RPMI8226 (cell line): ENCODE measurements around the gene IGFLR1.
"Not testable (repeated sequence)": the region's sequence is repeated elsewhere in the genome, so short reads cannot be mapped to it uniquely, and the experiment has no call there.

Source experiments
- DNase-seq: peaks from one replicate; pipeline ENCODE4 v3.0.0-alpha.2; 2015

Gene IGFLR1

GRCh38 chr19:35739275-35740107 lies 2.8 kb downstream of the IGFLR1 start:
- DNase-seq: no peak

- DNase-seq: no peak
These were observed 3.4 kb downstream of the IGFLR1 start for GRCh38 chr19:35738887-35739229.

- no peak for DNase-seq
These were observed 4.0 kb downstream of the IGFLR1 start for GRCh38 chr19:35738021-35738886.

- no peak for DNase-seq
These were observed 5.1 kb downstream of the IGFLR1 start for GRCh38 chr19:35736913-35737886.

GRCh38 chr19:35734889-35735288 lies 7.4 kb downstream of the IGFLR1 start:
- DNase-seq: no peak

- no peak for DNase-seq
These were observed 8.0 kb downstream of the IGFLR1 start for GRCh38 chr19:35734273-35734672.

GRCh38 chr19:35733180-35734125 lies 8.8 kb downstream of the IGFLR1 start:
- no peak for DNase-seq

GRCh38 chr19:35732540-35733179 lies 9.6 kb downstream of the IGFLR1 start:
- DNase-seq: no peak

GRCh38 chr19:35731779-35732405 lies 10.4 kb downstream of the IGFLR1 start:
- no peak for DNase-seq

GRCh38 chr19:35731353-35731752 lies 10.9 kb downstream of the IGFLR1 start:
- DNase-seq: no peak

GRCh38 chr19:35730326-35730725 lies 11.9 kb downstream of the IGFLR1 start:
- no peak for DNase-seq

- no peak for DNase-seq
These were observed 12.5 kb downstream of the IGFLR1 start for GRCh38 chr19:35729763-35730162.

- DNase-seq: no peak
These were observed 13.2 kb downstream of the IGFLR1 start for GRCh38 chr19:35729021-35729420.

GRCh38 chr19:35727956-35728706 lies 14.1 kb downstream of the IGFLR1 start:
- DNase-seq: no peak

- no peak for DNase-seq
These were observed 14.9 kb downstream of the IGFLR1 start for GRCh38 chr19:35727053-35727955.

GRCh38 chr19:35725216-35725861 lies 16.9 kb downstream of the IGFLR1 start:
- DNase-seq: no peak

- DNase-seq: no peak
These were observed 17.7 kb downstream of the IGFLR1 start for GRCh38 chr19:35724560-35724959.

- DNase-seq: not testable (repeated sequence)
These were observed 18.1 kb downstream of the IGFLR1 start for GRCh38 chr19:35724132-35724531.
